Fibroblast of mammary gland (primary cell): ENCODE results near the gene SLC41A2.

Source experiments
- DNase-seq: peaks from one replicate; pipeline ENCODE4 v3.0.0-alpha.2; 2010; ENCODE audit warnings: low read depth
- H3K4me3 ChIP-seq: 2 replicates; pipeline ENCODE4 v1.5.1; 2011; ENCODE audit warnings: low read depth, mild to moderate bottlenecking, low read length, moderate library complexity; ENCODE audit not compliant: control insufficient read depth
- TF ChIP-seq, protein P1 (sequence below): conservative IDR thresholded peaks from 2 replicates; pipeline ENCODE4 v1.5.1; 2011; ENCODE audit warnings: low read depth, low read length, inconsistent platforms; ENCODE audit not compliant: control insufficient read depth, insufficient read depth

Gene SLC41A2

DNA sequence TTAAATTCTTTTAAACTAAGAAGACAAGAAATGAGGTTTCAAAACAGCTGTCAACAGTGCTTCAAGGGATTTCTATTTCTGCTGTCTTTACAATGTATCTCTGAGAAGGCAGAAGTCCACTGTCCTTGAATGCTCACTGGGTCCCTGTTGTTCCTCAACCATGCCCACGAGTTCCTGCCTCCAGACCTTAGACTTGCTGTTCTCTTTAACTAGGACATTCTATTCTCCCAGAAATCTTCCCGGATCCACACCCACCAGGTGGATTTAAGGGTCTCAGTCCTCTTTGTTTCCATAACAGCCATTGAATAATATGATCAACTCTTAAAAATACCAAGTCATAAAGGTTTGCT is 6.7 kb upstream of the SLC41A2 start:
- TF ChIP-seq, protein P1, sequence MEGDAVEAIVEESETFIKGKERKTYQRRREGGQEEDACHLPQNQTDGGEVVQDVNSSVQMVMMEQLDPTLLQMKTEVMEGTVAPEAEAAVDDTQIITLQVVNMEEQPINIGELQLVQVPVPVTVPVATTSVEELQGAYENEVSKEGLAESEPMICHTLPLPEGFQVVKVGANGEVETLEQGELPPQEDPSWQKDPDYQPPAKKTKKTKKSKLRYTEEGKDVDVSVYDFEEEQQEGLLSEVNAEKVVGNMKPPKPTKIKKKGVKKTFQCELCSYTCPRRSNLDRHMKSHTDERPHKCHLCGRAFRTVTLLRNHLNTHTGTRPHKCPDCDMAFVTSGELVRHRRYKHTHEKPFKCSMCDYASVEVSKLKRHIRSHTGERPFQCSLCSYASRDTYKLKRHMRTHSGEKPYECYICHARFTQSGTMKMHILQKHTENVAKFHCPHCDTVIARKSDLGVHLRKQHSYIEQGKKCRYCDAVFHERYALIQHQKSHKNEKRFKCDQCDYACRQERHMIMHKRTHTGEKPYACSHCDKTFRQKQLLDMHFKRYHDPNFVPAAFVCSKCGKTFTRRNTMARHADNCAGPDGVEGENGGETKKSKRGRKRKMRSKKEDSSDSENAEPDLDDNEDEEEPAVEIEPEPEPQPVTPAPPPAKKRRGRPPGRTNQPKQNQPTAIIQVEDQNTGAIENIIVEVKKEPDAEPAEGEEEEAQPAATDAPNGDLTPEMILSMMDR = no peak
- no peak for DNase-seq
- no peak overlapping the region for H3K4me3 ChIP-seq

GRCh38 chr12:104964167-104964855 is 6.2 kb upstream of the SLC41A2 start:
- no peak for DNase-seq
- no peak overlapping the region for H3K4me3 ChIP-seq
- TF ChIP-seq, protein P1 = no peak

DNA sequence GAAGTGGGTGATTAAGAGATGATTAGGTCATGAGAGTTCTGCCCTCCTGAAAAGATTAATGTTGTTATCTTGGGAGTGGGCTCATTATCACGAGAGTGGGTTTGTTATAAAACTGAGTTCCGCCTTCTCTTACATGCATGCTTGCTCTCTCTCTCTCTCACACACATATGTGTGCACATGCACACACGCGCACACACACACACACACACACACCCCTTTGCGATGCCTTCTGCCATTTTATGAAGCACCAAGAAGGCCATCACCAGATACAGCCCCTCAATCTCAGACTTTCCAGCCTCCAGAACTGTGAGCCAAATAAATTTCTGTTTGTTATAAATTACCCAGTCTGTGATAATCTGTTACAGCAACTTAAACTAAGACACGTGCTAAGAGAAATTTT is 5.7 kb upstream of the SLC41A2 start:
- H3K4me3 ChIP-seq = no peak overlapping the region
- TF ChIP-seq, protein P1 = no peak
- no peak for DNase-seq

DNA sequence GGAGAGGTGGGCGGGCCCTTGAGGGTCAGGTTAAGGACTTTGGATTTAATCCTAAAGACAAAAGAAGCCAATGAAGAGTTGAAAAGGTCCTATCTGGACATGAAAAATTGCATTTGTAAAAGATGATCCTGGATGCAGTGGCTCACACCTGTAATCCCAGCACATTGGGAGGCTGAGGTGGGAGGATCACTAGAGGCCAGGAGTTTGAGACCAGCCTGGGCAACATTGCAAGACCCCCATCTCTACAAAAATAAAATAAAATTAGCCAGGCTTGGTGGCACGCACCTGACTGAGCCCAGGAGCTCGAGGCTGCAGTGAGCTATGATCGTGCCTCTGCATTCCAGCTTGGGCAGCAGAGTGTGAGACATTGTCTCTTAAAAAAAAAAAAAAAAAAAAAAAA is 2.4 kb upstream of the SLC41A2 start:
- H3K4me3 ChIP-seq = no peak overlapping the region
- DNase-seq = no peak
- TF ChIP-seq, protein P1 = no peak

- DNase-seq = peak; percentile 70
- peak overlapping the region; percentile 62 for H3K4me3 ChIP-seq
- TF ChIP-seq, protein P1 = no peak
These were observed 1.3 kb upstream of the SLC41A2 start for GRCh38 chr12:104959335-104959841.

DNA sequence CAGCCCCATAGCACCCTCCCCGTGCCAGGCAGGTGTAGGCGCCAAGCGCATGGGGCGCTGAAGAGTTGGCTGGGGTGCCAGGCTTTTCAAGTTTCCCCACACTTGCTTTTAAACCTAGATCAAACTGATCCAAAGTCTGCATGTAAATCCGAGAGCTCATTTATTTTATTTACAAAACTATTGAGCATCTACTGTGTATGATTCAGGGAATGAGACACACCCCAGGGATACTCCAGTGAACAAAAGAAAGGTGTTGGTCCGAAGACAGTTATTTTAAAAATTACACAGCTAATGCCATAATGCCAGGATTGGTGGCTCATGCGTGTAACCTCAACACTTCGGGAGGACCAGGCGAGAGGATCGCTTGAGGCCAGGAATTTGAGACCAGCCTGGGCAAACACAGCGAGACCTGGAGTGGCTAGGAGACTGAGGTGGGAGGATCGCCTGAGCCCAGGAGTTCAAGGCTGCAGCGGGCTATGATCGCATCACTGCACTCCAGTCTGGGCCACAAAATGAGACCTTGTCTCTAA is 780 bp upstream of the SLC41A2 start:
- TF ChIP-seq, protein P1 = no peak
- peak overlapping the region; percentile 62 for H3K4me3 ChIP-seq
- DNase-seq = peak; percentile 33
